ENCODE results near the gene PLCD4.

The PLCD4 gene

GRCh38 chr2:218664653-218665052 is 57.0 kb downstream of the PLCD4 start:
- DNase-seq (ENCODE audit: low read depth) = no peak

GRCh38 chr2:218671097-218671653 is 63.5 kb downstream of the PLCD4 start:
- no peak for DNase-seq (ENCODE audit: low read depth)

DNA sequence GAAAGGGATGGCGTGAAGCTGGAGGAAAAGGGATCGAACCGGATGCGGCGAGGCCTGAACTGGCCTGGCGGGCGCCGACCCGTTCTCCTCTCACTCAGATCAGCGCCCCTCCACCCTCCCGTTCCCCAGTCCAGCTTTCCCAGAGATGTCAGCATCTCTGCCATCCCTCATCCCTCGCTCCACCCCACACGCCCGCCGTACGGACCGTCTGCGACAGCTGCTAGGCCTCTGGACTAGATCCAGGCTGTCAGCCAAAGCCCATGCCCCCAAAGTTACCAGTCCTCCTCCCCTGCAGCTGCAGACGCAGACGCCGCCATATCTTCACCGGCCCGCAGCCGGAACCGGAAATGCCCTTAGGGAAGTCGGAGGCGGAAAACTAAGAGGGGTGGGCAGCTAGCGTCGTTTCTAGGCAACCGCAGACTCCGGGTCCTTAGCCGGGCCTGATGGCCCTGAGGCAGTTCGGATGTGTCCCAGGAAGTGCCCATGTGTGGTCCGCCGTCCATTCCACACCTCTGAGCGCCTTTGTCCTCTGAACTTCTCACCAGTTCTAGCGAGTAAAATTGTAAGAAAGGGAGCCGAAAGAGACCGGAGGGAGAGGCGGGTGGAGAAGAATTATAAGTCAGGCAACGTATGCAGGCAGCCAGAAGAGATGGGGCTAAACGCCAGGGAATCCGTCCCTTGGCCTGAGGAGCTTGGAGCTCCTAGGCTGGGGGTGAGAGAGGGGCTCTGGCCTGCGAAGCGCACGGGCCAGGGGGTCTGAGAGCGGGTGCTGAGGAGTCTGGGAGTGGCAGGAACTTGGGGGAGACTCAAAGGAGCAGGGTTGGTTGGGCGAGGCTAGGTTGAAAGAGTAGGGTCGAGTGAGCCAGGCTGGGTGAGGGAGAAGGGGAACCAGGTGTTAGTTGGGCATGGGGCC is 64.2 kb downstream of the PLCD4 start, which contains the start of the genes RNF25 and STK36:
RNF25 (minus strand) TSS at position 349 of the 913 bp plus-strand sequence; CDS start at position 317, 32 bp downstream.
STK36 (plus strand) TSS at position 433 of the 913 bp plus-strand sequence. CDS start 744 bp downstream, outside the sequence.
- DNase-seq (ENCODE audit: low read depth) = peak; percentile 72

DNA sequence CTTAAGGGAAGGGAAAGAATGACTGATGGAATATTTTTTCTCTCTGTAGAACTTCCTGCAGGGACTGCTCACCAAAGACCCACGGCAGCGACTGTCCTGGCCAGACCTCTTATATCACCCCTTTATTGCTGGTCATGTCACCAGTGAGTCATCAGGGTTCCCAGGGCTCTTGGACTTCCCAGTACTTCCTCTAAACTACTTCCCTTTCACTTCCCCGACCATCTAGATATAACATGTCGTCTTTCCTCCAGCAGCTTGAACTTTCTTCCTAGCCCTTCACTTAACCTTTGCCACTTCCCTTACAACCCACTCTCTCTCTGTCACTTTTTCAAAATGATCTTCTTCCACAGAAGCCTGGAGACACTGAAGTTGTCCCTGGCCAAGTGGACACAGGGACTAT is 71.4 kb downstream of the PLCD4 start:
- DNase-seq (ENCODE audit: low read depth) = no peak

- no peak for DNase-seq (ENCODE audit: low read depth)
Observed at GRCh38 chr2:218680061-218680460, 72.4 kb downstream of the PLCD4 start.

Measured in stimulated activated CD8-positive, alpha-beta memory T cell treated with anti-CD3 and anti-CD28 coated beads, Interleukin-12 subunit alpha, Interleukin-12 subunit beta, amount 100 ng/mL, for 1 hour (primary cell).